Thyroid gland (tissue), 4 donors: Measurements from ENCODE around the gene BSPH1. TPM values are rescaled to one million over a fixed set of nuclear protein-coding genes. Genes with fewer than 3 reads are reported as not detected.
"Not testable (repeated sequence)": the region's sequence is repeated elsewhere in the genome, so short reads cannot be mapped to it uniquely, and the experiment has no call there.

Experiments used
- DNase-seq, 2 donors: peaks; one replicate each; pipeline ENCODE4 v3.0.0-alpha.2; 2019
- H3K27ac ChIP-seq, 3 donors: fragments of 200-600 bp; sonication (generic); 1 replicate in 2 of 3; 2 replicates in 1 of 3; pipeline ENCODE4 v1.5.1; 2016 to 2019; ENCODE audit warnings: mild to moderate bottlenecking in 1 of 3, moderate library complexity in 1 of 3
- H3K27me3 ChIP-seq: fragments of 200-600 bp; sonication (generic); one replicate; pipeline ENCODE4 v1.5.1; 2019
- H3K36me3 ChIP-seq, 2 donors: fragments of 200-600 bp; sonication (generic); one replicate each; pipeline ENCODE4 v1.5.1; 2016 to 2019
- H3K4me1 ChIP-seq, 2 donors: fragments of 200-600 bp; sonication (generic); one replicate each; pipeline ENCODE4 v1.5.1; 2017 to 2019
- H3K4me3 ChIP-seq, 3 donors: fragments of 200-600 bp; sonication (generic); replicated peaks in 1 of 3; 1 replicate in 2 of 3; 2 replicates in 1 of 3; pipeline ENCODE4 v1.5.1; 2016; ENCODE audit warnings: mild to moderate bottlenecking in 1 of 3
- H3K9me3 ChIP-seq: fragments of 200-600 bp; sonication (generic); one replicate; pipeline ENCODE4 v1.5.1; 2017
- CTCF ChIP-seq, 6 experiments: fragments of 200-600 bp in 3 of 6; fragments of 450-650 bp in 3 of 6; sonication (generic) in 3 of 6; IDR thresholded peaks; one replicate each; pipeline ENCODE4 v1.5.1; 2016 to 2019; ENCODE audit warnings: antibody characterized with exemption in 6 of 6, mild to moderate bottlenecking in 2 of 6, inconsistent platforms in 1 of 6, moderate library complexity in 1 of 6
- WGBS, 2 donors: methylation state at CpG; one replicate each; pipeline ENCODE4 v1.1.5; 2017; 5-methylcytosine and 5-hydroxymethylcytosine counted together
- intact Hi-C: fragments of 100-400 bp; cut with DNase I; formaldehyde crosslinking; loops from one replicate; pipeline ENCODE4 v1.15.1; 2023
- total RNA-seq, 4 donors: library from RNA; depleted of rRNA; stranded (reverse); fragments of >200 nt; gene quantifications; one replicate each; pipeline ENCODE4 v1.2.3, GENCODE V29; 2016

BSPH1 gene
- total RNA-seq, 4 donors from 2014 or later, result not detected

GRCh38 chr19:47920107-47920506 lies 71.9 kb downstream of the BSPH1 start:
- WGBS, 2 donors, result 0 to 1% methylated on average over 13 of the region's 15 CpGs
- H3K4me1 ChIP-seq, intact Hi-C loops, DNase-seq, H3K36me3 ChIP-seq, H3K4me3 ChIP-seq, H3K27me3 ChIP-seq, H3K27ac ChIP-seq, H3K9me3 ChIP-seq: not testable (repeated sequence)
- peak in 5 of 6 experiments; percentile 22 to 81 (median 39) for TF ChIP-seq CTCF (IDR thresholded peaks at IDR 0.05)

Other genes with a start within 250 kb of the BSPH1 start
- gene NOP53, start 246.6 kb downstream of the BSPH1 start, total RNA-seq, result 100 to 1,000 TPM; 278 to 531 (median 461) TPM
- 100 to 1,000 TPM; 256 to 919 (median 484) TPM for gene SELENOW, start 213.5 kb downstream of the BSPH1 start, total RNA-seq
- gene TPRX1, start 187.6 kb downstream of the BSPH1 start, total RNA-seq, result not detected
- not detected for gene CRX, start 170.2 kb downstream of the BSPH1 start, total RNA-seq
- not detected for gene TPRX2, start 132.9 kb downstream of the BSPH1 start, total RNA-seq
- not detected for gene SULT2A1, start 105.9 kb downstream of the BSPH1 start, total RNA-seq
- gene ELSPBP1, start 2.5 kb upstream of the BSPH1 start, total RNA-seq, result not detected
- gene CABP5, start 51.9 kb upstream of the BSPH1 start, total RNA-seq, result not detected
- gene PLA2G4C, start 118.6 kb upstream of the BSPH1 start, total RNA-seq, result 10 to 100 TPM in 2 of 4 donors, 1 to 10 TPM in 2; 4.8 to 17.7 (median 10.5) TPM
- 10 to 100 TPM; 17.7 to 33.3 (median 26.7) TPM for gene LIG1, start 178.2 kb upstream of the BSPH1 start, total RNA-seq
- gene ZSWIM9, start 178.5 kb upstream of the BSPH1 start, total RNA-seq, result 1 to 10 TPM; 4.2 to 6.1 (median 5.4) TPM